Transverse colon (tissue), 4 donors: ENCODE data around the gene NRN1L. TPM values are rescaled to one million over a fixed set of nuclear protein-coding genes. Genes with fewer than 3 reads are reported as not detected.
"Not testable (repeated sequence)": the region's sequence is repeated elsewhere in the genome, so short reads cannot be mapped to it uniquely, and the experiment has no call there.

Experiments used
- DNase-seq: peaks from one replicate; pipeline ENCODE4 v3.0.0-alpha.2; 2019
- H3K27ac ChIP-seq, 4 donors: fragments of 200-600 bp; sonication (generic); 2 replicates each; pipeline ENCODE4 v1.5.1; 2016 to 2018; ENCODE audit warnings: inconsistent platforms in 4 of 4
- H3K27me3 ChIP-seq: fragments of 200-600 bp; sonication (generic); 2 replicates; pipeline ENCODE4 v1.5.1; 2017; ENCODE audit warnings: inconsistent platforms
- H3K36me3 ChIP-seq, 4 donors: fragments of 200-600 bp; sonication (generic); 2 replicates each; pipeline ENCODE4 v1.5.1; 2017 to 2019; ENCODE audit warnings: inconsistent platforms in 4 of 4
- H3K4me1 ChIP-seq, 4 donors: fragments of 200-600 bp; sonication (generic); 2 replicates each; pipeline ENCODE4 v1.5.1; 2017 to 2020; ENCODE audit warnings: inconsistent platforms in 4 of 4
- H3K4me3 ChIP-seq, 4 donors: fragments of 200-600 bp; sonication (generic); 1 replicate in 1 of 4; 2 replicates in 3 of 4; pipeline versions ENCODE4 v1.5.1 to v1.6.1; 2017 to 2019; ENCODE audit warnings: inconsistent platforms in 4 of 4
- H3K9me3 ChIP-seq, 2 donors: fragments of 200-600 bp; sonication (generic); 2 replicates each; pipeline ENCODE4 v1.5.1; 2017 to 2019; ENCODE audit warnings: inconsistent platforms in 2 of 2
- CTCF ChIP-seq, 5 experiments: fragments of 200-600 bp in 3 of 5; fragments of 450-650 bp in 2 of 5; sonication (generic) in 3 of 5; IDR thresholded peaks; 1 replicate in 2 of 5; 2 replicates in 3 of 5; pipeline ENCODE4 v1.5.1; 2016 to 2017; ENCODE audit warnings: antibody characterized with exemption in 5 of 5, inconsistent platforms in 3 of 5, mild to moderate bottlenecking in 2 of 5, moderate library complexity in 1 of 5
- EP300 ChIP-seq: sonication (generic); formaldehyde crosslinking; IDR thresholded peaks from one replicate; pipeline ENCODE4 v1.6.1; 2017; ENCODE audit warnings: antibody characterized with exemption, low read depth
- POLR2A ChIP-seq: fragments of 450-650 bp; IDR thresholded peaks from one replicate; pipeline ENCODE4 v1.6.1; 2016; ENCODE audit warnings: antibody characterized with exemption, mild to moderate bottlenecking, moderate library complexity
- POLR2AphosphoS5 ChIP-seq, 3 donors: sonication (generic); formaldehyde crosslinking; IDR thresholded peaks; one replicate each; pipeline ENCODE4 v1.6.1; 2016; ENCODE audit warnings: antibody characterized with exemption in 3 of 3
- WGBS, 2 donors: methylation state at CpG; one replicate each; pipeline ENCODE4 v1.1.5; 2018; ENCODE audit warnings: low coverage in 1 of 2; 5-methylcytosine and 5-hydroxymethylcytosine counted together
- in situ Hi-C, 4 donors: fragments of 200-750 bp; cut with MboI; loops; one replicate each; pipeline versions ENCODE4 v1.15.0 to v1.15.1; 2017; ENCODE audit warnings: low sequenced_read_pairs in 3 of 4, low pct_ligation_motif_present in 1 of 4, low pct_unique_long_range_greater_than_20kb in 1 of 4
- intact Hi-C: fragments of 100-400 bp; cut with DNase I; formaldehyde crosslinking; loops from one replicate; pipeline ENCODE4 v1.15.1; 2023; ENCODE audit warnings: low total_unique reads
- total RNA-seq, 4 donors: library from RNA; depleted of rRNA; stranded (reverse); fragments of >200 nt; gene quantifications; one replicate each; pipeline ENCODE4 v1.1.0, GENCODE V29; 2016

NRN1L gene
- total RNA-seq, 4 donors from 2014 or later, result 2.5 TPM; not detected in 3

DNA sequence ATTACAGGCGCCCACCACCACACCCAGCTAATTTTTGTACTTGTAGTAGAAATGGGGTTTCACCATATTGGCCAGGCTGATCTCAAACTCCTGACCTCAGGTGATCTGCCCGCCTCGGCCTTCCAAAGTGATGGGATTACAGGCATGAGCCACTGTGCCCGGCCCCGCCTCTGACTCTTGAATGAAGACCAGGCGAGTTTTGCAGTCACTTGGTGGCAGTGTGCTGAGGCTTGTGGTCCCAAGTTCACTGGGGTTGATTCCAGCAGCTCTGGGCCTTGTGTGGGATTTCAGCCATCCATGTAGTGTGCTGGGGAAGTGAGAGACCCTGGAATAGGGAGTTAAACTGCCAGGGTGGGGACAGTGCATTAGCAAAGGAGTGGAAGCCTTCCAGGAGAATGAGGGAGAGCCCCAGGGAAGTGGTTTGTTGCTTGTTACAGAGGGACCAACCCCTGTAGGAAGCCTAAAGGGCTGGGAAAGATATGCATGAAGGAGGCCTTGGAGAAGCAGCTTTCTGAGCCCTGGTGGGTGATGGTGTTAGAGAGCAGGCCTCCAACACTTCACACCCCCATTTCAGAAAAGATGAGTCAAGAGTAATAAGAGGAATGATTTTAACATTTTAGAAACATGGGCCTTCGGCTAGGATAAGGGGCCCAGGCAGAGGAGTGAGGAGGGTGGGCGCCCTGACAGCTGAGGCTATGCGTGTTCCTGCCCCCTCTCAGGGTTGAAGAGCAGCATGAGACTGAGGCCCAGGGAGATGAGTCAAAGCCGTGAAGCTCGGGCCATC is 22.9 kb downstream of the NRN1L start:
- Histone ChIP-seq H3K36me3 (peaks cover 0 to 5% (median 0%) of the 10 kb centered on the region in 4 donors), H3K4me1 (peaks cover 0 to under 1% (median 0%) of the 10 kb centered on the region in 4 donors), H3K27ac (no peak overlapping the region), H3K9me3 (no peaks in the 10 kb centered on the region), H3K4me3 (no peak overlapping the region), H3K27me3 (no peaks in the 10 kb centered on the region)
- DNase-seq, result no peak
- 80 to 92% methylated on average over 1 to 11 of the region's 11 CpGs for WGBS, 2 donors
- intact Hi-C loops (no loop called here), in situ Hi-C loops (no loop called here)
- no peak for TF ChIP-seq POLR2A
- no peak for TF ChIP-seq CTCF (IDR thresholded peaks at IDR 0.05)
- TF ChIP-seq EP300, result no peak
- no peak for TF ChIP-seq POLR2AphosphoS5 (IDR thresholded peaks at IDR 0.05)

GRCh38 chr16:67909056-67909742 is 24.5 kb downstream of the NRN1L start:
- TF ChIP-seq POLR2AphosphoS5 (IDR thresholded peaks at IDR 0.05) (no peak), POLR2A (no peak), EP300 (no peak), CTCF (IDR thresholded peaks at IDR 0.05) (no peak)
- Histone ChIP-seq H3K4me1 (no peaks in the 10 kb centered on the region), H3K27ac (no peak overlapping the region), H3K4me3 (no peak overlapping the region), H3K36me3 (peaks cover 0 to 5% (median 0%) of the 10 kb centered on the region in 4 donors), H3K9me3 (no peaks in the 10 kb centered on the region), H3K27me3 (no peaks in the 10 kb centered on the region)
- intact Hi-C loops (no loop called here), in situ Hi-C loops (no loop called here)
- no peak for DNase-seq
- WGBS, 2 donors, result 95% methylated on average over 36 of the region's 36 CpGs; no CpG with 5 or more reads in 1 of the 2 donors

- Histone ChIP-seq H3K27me3 (no peaks in the 10 kb centered on the region), H3K27ac (no peak overlapping the region), H3K4me3 (no peak overlapping the region), H3K9me3 (no peaks in the 10 kb centered on the region), H3K4me1 (peaks cover 0 to 1% (median 0%) of the 10 kb centered on the region in 4 donors), H3K36me3 (peaks cover 0 to 5% (median 0%) of the 10 kb centered on the region in 4 donors)
- TF ChIP-seq EP300 (no peak), POLR2AphosphoS5 (IDR thresholded peaks at IDR 0.05) (no peak), CTCF (IDR thresholded peaks at IDR 0.05) (no peak), POLR2A (no peak)
- intact Hi-C loops, result no loop called here
- no peak for DNase-seq
- in situ Hi-C loops, result no loop called here
- 63% methylated on average over 2 of the region's 2 CpGs; no CpG with 5 or more reads in 1 of the 2 donors for WGBS, 2 donors
These were observed 25.5 kb downstream of the NRN1L start for GRCh38 chr16:67910158-67910557.

DNA sequence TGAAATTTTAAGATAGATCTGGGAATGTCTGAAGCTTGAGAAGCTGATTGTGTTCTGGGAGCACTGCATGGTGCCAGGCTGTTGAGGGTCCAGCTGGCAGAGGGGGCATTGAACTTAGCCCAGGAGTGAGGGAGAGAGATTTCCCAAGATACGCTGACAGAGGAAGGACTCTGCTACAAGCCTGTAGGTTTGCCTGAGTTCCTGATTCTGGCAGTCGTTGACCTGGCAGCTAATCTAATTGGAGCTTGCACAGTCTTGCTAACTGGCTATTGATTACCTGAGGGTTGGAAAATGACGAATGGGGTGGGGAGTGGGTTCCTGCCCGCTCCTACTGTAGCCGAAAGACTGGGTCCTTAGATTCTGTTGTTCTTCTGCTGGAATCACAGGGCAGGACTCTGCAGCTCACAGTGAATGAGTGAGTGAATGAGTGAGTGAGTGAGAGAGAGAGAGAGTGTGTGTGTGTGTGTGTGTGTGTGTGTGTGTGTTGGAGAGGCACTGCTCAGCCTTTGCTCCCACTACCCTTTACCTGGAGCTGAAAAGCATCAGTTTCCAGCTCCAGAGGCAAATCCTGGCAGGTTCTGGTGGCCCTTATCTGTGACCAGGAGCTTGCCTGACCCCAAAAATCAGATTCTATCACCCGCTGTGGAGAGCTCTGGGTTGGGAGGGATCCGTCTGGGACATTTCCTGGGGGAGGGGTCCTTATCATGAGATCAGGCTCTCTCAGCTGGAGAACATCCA is 30.2 kb downstream of the NRN1L start:
- intact Hi-C loops, result no loop called here
- Histone ChIP-seq H3K4me3 (no peak overlapping the region), H3K27ac (no peak overlapping the region), H3K27me3 (no peaks in the 10 kb centered on the region), H3K4me1 (peaks cover 6 to 31% (median 14%) of the 10 kb centered on the region in 4 donors), H3K9me3 (no peaks in the 10 kb centered on the region), H3K36me3 (peaks cover 0 to 4% (median 0%) of the 10 kb centered on the region in 4 donors)
- no peak for DNase-seq
- in situ Hi-C loops, result no loop called here
- TF ChIP-seq CTCF (IDR thresholded peaks at IDR 0.05) (no peak), EP300 (no peak), POLR2A (no peak), POLR2AphosphoS5 (IDR thresholded peaks at IDR 0.05) (no peak)
- WGBS, 2 donors, result 84 to 100% methylated on average over 3 to 7 of the region's 7 CpGs

DNA sequence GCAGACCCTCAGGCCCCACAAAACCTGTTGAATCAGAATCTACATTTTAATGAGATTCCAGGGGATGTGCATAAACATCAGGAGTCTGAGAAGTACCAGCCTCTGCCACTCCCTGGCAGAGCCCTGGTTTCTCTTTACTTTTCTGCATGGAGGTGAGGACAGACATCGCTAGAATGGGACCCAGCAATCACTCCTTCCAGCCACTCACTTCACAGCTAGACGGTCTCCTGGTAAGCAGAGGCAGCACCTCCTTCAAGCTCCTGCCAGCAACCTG is 30.7 kb downstream of the NRN1L start:
- in situ Hi-C loops, H3K9me3 ChIP-seq: not testable (repeated sequence)

More for the DNA sequence above, 30.7 kb downstream of the NRN1L start:
- H3K27ac ChIP-seq, H3K36me3 ChIP-seq, intact Hi-C loops, DNase-seq, H3K4me3 ChIP-seq, H3K27me3 ChIP-seq: not testable (repeated sequence)
- peaks cover 6 to 31% (median 14%) of the 10 kb centered on the region in 4 donors for H3K4me1 ChIP-seq
- 95% methylated on average over 2 of the region's 2 CpGs; no CpG with 5 or more reads in 1 of the 2 donors for WGBS, 2 donors
